ENCODE measurements around the gene MAGEA9.
"Not testable (repeated sequence)": the region's sequence is repeated elsewhere in the genome, so short reads cannot be mapped to it uniquely, and the experiment has no call there.

GRCh38 chrX:149795531-149795930 is 13.8 kb downstream of the MAGEA9 start:
- TF ChIP-seq CTCF (conservative IDR thresholded peaks at IDR 0.05 in 1 of 2, IDR thresholded peaks at IDR 0.05 in 1 of 2; ENCODE audit: extremely low read depth in 1 of 2, insufficient read depth in 1 of 2, low read depth in 1 of 2, low read length in 2 of 2); EZH2 (IDR thresholded peaks at IDR 0.05; ENCODE audit: borderline replicate concordance, low read length): not testable (repeated sequence)

Data from mammary epithelial cell (primary cell).